NCI-H2081 (cell line): Measurements from ENCODE around the gene HRH1.
"Not testable (repeated sequence)": the region's sequence is repeated elsewhere in the genome, so short reads cannot be mapped to it uniquely, and the experiment has no call there.

ENCODE experiments used
- DNase-seq, 2 experiments: peaks; one replicate each; lab custom pipeline; 2025; lab: John Stamatoyannopoulos, UW

HRH1 gene

DNA sequence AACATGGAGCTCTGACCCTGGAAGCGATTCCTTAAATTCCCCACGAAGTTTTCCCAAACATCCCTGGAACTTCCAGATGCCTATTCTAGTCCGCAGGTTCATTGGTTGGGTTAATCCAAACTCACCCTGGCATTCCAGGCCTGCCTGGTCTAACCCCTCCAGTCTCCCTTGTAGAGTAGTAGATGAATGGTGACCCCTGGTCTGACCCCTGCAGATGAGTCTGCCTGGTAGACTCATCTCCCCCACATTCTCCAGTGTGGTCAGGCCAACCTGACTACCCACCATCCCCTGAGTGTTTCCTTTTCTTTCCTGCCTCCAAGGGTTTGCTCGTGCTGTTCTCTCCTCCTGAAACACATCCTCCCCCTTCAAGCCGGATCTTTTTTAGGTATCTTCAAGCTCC, 10.8 kb upstream of the HRH1 start:
- DNase-seq: no peak

DNA sequence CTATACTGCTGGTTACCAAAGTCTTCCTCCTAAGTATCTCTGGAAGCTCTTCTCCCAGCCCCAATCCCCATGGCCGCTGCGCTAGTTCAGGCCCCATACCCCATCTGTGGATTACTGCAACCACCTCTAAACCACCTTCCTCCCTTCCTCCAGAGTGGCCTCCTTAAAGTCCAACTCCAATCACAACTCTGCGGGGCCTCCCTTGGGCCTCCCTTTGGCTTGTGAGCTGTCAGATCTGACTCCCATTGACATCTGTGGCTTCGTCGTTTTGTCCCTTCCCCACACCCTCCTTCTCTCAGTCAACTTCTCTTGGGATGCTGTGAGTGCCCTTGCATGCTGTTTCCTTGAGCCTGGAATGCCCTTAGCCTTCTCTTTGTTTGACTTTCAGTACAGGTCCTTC, 9.3 kb upstream of the HRH1 start:
- DNase-seq: no peak

DNA sequence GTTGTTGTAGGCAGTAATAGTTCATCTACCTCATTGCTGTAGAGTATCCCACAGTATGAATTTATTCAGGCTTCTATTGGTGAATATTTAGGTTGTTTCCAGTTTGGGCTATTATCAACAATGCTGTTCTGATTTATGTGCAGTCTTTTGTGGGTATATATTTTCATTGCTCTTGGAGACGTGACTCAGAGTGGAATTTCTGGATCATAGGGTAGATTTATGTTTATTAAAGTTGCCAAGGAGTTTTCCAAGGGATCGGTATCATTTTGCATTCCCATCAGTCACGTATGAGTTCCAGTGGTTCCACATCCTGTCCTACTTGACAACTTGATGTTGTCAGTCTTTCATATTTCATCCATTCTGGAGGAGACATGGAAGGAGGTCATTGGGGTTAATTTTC, 8.4 kb upstream of the HRH1 start:
- DNase-seq: no peak

DNA sequence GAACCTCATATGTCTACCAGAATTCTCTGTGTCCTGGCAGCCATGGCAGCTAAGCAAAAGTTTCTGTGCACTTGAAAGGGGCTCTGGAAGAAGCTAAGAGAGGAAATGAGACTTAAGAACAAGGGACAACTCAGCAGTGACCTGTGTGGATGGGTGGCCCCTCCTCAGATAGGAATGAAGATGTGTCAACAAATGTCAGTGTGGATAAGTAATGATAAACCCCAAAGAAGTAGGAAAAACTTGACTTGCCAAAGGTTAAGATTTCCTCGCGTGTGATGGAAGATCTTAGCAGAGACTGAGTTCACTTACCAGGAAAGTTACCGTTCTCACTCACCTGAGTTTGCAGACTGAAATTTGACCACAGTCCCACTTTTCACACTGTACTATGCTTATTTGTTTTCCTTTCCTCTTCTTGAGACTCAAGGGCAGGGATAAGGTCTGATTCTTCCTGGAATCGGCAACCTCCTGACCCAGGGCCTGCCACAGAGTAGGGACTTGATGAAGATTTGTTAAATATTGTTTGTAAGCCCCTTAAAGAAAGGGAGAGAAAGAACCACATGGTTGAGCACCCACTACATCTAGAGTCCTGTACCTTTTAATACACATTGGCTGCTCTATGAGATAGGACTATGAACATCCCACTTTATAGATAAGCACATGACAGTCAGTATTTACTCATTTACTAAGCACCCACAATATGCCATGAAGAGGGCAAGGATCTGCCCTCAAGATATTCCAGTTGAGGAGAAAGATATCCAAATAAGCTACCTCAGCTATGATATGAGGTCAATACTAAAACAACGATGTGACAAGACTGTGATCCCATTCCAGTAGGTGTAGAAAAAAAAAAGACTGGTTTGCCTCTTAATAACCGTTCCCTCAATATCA, 7.3 kb upstream of the HRH1 start:
- DNase-seq: no peak

DNA sequence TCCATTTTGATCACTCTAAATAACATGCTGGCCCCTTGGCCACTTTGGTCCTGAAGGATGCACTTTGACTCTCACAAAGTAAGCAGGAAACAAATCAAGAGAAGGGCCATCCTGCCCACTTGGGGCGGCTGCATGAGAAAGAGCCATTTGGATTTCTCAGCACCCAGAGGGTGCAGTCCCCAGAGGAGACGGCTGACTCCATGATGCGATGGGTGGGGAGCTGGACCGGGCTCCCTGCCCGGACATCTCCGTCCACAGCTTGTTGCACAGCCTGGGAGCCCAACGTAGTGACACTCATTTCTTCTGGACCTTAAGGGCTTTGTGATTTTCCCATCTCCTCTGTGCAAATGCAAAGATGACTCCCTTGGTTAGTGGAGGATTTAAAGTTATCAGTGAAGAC, 4.0 kb upstream of the HRH1 start:
- DNase-seq: no peak

DNA sequence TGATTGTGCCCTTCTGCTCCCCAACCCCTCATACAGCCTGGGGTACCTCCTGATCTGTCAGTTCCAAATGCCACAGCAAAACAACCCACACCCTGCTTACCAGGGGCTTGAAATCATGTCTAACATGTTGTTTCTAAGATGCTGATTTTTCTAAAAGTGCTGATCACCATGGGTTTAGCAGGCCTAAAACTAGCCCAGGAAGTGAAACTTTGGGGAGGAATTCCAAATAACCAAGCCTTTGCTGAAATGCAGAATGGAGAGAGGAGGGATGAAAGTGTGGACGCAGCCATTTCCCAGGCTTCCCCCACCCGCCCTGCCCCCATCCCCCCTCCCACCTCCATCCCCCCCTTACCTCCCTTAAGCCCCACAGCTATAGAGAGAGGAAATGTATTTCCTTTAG, 2.0 kb upstream of the HRH1 start:
- DNase-seq: no peak

DNA sequence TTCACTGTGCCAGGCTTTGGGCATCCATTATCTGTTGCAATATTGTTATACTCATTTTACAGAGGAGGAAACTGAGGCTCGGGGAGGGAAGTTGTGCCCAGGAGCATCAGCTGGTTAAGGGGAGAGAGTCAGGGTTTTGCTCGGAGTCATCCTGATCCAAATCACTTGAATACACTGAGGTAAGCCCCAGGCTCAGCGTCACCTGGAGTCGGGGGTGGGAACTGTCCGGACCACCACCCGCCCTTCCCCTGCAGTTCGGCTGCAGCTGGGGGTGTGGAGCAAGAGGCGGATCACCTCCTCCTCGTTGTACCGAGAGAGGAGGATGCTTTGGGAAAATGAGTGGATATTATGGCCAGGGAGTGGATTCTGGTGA, 646 bp downstream of the HRH1 start:
- DNase-seq: no peak

DNA sequence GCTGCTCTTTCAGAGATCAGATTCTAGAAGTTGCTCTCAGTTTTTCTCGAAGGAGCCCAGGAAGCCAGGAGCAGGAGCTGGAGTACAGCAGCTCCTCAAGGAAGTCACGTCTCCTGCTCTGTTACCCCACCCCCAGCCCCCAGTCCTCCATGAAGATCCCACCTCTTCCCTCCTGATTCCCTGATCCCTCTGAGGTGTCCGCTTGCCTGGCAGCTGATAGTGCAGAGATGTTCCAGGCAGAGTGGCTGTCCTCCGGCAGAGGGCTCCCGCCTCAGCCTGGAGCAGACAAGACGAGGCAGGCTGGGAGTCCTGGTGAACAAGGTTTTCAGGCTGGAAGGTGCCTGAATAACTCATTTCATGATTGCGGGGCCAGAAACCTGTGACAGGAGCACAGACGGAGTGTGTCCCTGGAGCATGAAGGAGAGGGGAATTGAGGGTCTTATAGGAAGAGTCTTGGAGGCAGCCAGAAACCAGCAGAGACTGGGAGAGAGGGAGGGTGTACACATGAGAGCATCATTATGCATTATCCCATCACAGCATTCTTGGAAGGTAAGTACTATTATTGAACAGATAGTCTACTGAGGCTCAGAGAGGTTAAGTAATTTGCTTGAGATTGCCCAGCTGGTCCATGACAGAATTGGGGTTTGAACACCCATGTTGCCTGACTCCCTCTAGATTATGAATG, 1.2 kb downstream of the HRH1 start:
- no peak for DNase-seq

DNA sequence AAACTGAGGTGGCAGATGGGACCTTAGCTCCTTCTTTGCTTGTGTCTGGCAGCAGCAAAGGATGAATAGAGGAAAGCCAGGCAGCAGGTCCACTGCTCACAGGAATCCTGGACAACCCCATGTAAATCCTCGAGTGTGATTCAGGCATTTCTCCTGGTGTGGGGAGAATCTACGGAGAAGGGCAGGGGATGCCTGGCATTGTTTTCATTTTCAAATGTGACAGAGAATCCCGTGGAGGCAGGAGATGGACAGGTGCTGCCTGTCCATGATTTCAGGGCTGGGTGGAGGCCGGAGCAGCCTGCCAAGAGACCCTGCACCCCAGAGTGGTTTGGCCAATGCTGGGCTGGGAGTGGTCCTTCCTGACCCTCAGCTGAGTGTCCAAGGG, 1.7 kb downstream of the HRH1 start:
- no peak for DNase-seq

DNA sequence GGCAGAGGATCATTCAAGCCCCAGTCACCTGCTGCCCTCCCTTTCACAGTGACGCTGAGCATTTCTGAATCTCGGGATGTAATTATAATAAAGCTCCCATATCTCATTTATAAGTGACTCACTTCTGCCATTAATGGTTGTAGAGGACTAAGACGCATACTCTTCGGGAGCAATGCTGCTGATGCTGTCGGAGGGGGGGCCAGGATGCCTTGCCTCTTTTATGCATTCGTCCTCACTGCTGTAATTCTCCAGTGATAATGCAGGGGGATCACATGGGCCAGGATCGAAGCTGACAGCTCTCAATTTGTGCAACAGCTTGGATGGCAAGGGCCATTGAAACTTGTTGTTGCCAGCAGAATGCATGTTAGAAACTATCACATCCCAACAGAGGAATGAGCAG, 3.1 kb downstream of the HRH1 start:
- DNase-seq: no peak

DNA sequence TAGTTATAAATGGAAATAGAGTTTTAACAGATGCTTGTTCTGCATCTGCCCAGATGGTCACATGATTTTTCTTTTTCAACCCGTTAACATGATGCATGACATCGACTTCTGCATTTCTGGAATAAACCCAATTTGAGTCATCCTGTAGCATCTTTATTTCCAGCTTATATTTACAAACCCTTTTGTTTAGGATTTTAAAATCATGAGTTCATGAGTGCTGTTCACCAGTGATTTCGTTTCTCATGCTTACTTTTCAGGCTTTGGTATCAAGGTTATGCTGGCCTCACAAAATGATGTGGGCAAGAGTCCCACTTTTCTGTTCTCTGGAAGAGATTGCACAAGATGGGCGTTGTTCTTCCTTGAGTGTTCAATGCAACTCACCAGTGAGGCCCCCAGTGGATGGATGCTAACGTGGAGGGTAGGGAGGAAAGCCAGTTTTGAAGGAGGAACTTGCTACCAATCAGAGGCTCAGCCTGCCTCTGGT, 5.2 kb downstream of the HRH1 start:
- no peak for DNase-seq

DNA sequence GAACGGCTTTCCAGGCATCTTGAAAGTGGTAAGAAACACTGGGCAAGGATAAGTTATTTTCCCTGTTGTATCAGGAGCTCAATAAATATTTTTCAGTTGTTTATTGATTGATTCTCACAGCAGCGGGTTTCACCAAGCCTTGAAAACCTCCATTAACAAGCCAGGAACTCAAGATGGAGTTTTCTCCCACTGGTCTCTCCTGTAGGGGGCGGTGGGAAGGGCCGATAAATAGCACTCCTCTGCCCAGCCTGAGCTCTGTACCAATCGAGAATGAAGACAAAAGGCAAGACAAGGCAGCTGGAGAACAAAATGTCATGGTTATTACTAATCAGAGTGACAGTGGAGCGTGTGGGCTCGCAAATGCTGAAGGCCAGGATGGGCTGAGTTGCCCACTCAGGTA, 7.4 kb downstream of the HRH1 start:
- no peak for DNase-seq

DNA sequence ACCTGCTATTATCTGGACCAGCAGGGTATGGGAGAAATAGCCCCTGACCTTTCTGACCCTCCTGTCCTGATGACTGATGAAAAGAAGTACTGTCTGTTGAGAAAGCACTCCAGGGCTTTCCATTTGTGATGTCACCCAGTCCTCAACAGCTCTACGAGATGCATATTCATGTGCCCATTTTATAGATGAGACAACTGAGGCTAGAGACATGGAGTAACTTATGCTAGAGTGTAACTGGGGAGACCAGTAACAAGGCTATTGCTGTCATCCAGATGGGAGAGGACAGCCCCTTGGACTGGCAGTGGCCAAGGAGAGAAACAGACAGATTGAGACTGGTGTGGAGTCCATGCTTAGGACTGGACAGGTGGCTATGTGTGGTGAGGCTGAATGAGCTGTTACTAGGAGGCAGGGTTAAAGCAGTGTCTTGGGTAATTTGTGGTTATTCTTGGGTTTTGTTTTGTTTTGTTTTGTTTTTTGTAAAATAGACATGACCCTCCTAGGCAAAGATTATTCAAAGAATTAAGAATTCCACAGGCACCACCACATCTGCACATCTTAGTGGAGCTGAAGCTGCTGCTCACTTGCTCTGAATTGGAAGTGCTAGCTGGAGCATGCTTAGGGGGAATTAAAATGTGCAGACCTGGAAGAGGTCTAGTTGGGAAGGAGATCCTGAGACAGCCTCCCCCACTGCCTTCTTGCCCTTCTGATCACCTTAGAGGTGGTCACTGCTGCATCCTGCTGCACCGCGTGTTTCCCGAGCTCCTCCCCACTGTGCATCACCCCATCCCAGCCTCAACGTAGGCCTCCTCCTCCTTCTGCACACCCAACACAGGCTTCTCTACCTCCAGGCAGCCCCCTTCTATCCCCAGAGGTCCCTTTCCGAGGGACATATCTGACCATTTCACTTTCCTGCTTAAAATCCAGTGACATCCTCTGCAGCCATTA, 8.4 kb downstream of the HRH1 start:
- no peak for DNase-seq

DNA sequence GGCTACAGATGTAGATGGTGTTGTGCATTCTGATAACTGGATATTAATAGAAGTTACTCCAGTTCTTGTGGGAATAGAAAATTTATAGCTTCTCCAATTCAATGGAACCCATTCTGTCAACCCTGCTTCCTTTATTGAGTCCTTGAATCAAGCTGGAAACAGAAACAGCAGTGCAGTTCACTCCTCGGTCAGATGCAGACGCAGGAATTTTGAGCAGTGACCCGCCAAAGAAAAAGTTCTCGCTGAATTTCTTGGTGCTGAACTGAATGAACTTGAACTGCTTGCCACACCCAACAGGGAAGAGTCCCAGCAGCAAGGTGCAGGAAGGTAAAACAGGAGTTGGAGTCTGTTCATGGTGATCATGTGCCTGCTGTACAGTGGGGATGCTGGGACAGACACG, 10.3 kb downstream of the HRH1 start:
- no peak for DNase-seq

DNA sequence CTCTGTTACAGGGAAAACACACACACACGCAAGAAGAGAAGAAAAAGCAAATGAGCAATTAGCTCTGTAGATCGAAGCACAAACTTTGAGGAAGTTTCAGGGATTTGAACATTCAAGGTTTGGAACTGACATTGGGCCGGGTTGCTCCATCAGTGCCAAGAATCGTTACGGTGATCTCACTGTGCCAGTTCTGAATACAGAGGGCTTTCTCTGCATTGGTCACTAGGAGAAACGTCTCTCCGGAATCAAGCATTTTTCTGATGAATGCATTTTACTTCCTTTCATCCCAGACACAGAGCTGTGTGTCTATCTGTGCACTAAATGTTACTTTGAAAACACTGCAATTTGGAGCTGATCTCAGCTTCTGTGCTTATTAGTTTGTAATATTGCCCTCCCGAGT, 11.2 kb downstream of the HRH1 start:
- DNase-seq: no peak

DNA sequence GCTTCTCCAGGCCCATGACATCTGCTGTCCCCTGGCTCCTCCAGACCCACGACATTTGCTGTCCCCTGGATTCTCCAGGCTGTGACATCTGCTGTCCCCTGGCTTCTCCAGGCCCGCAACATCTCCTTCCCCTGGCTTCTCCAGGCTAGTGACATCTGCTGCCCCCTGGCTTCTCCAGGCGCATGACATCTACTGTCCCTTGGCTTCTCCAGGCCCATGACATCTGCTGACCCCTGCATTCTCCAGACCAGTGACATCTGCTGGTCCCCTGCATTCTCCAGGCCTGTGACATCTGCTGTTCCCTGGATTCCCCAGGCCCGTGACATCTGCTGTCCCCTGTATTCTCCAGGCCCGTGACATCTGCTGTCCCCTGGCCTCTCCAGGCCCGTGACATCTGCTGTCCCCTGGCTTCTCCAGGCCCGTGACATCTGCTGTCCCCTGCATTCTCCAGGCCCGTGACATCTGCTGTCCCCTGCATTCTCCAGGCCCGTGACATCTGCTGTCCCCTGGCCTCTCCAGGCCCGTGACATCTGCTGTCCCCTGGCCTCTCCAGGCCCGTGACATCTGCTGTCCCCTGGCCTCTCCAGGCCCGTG, 12.6 kb downstream of the HRH1 start:
- not testable (repeated sequence) for DNase-seq

DNA sequence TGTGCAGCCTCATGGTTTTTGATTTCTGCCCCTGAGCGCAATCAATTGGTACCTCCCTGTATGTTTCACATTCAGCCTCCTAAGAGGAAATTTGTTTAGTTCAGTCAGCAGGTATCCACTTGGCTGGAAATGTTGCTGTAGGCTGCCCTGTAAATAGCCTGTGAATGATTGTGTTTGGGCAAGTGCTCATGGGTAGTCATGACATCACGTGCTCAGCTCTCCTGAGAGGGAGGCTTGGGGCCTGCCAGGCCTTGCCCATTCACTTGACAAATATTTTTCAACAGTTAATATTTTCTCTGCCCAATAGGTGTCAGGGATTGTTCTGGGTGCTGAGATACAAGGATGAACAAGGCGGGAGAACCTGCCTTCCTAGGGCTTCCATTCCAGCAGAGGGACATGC, 13.3 kb downstream of the HRH1 start:
- DNase-seq: no peak

DNA sequence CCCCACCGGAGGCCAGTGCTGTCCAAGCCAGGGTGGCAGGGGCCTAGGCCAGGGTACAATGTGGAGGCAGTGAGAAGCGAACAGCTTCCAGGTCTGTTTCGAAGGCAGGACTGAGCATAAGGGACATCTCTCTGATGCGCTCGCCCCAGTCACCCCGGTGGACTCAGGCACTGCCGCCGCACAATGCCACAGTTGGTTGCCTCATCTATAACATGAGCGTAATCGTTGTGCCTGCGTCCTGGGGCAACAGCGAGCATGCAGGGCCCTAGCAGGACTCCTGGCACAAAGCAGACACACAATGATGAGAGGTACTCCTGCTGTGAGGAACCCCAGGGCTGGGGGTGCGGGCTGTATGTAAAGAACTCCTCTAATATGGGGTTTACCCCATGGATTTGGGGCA, 14.1 kb downstream of the HRH1 start:
- DNase-seq: no peak

DNA sequence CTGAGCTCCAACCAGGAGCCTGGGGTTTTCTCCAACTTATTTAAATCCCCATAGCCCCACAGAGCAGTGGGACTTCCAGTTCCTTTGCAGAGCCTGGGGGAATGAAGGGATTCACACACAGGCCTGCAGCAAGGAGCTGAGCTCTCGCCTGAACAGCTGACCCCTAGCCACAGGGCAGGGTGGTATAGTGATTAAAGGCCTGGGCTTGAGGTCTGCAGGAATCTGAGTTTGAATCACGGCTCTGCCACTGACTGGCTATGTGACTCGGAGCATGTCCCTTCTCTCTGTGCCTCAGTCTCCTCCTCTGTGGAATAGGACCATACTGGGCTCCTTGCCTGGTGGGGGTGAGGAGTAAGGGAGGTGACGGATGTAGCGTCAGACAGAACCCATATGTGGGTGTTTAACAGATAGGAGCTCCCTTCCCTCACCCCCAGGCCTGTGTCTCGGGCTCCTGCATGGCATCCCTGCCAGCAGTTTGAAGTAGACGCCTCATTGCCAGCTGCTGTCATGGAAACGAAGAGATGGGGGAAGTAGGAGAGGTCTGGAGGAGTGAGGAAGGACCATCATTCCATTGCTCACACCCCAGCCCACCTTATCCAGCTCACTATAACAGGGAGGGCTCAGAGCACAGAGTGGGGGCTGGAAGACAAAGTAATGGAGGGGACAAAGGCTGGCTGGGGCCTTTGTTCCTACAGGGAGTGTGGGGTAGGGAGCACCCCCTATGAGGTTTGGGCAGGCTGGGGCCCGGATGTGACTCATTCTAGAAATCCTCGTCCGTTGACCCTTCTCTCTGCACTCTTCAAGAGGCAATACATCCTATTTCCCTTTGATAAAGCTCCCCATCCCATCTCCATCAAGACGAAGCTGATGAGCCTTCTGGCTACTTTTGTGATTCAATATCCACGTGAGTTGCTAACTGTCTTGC, 14.8 kb downstream of the HRH1 start:
- DNase-seq: no peak

DNA sequence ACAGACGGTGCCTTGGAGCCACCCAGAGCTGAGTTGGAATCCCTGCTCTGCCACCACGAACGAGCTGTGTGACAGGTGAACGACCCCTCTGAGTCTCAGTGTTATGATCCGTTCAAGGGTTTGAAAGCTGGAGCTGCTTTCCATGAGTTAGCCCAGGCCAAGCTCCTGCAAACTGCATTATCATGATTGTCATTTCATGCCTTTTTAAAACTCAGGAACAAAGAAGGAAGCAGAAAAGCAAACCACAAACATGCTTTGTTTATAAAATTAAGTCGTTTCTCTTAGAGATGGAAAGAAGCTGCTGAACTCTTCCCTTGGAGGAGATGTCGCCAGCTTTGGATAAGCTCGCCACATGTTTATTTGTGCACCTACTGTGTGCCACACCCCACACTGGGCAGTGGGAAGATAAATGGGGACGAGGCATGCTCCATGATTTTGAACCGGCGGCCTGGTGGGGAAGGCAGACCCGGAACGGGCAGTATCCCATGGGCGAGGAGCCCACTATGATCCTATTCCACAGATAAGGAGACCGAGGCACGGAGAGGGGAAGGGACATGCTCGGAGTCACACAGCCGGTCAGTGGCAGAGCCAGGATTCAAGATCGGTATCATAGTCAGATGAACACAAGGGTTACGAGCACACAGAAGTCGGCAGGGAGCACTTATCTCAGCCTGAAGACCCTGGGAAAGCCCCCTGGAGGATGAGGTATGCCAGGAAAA, 15.9 kb downstream of the HRH1 start:
- no peak for DNase-seq
